H1 (cell line): Measurements from ENCODE around the gene COL4A2. TPM values are rescaled to one million over a fixed set of nuclear protein-coding genes. Genes with fewer than 3 reads are reported as not detected.

ENCODE experiments used
- FOSL1 ChIP-seq: IDR thresholded peaks from 2 replicates; pipeline ENCODE4 v1.6.1; 2011; ENCODE audit warnings: mild to moderate bottlenecking, low read depth, low read length, moderate library complexity; ENCODE audit not compliant: insufficient read depth
- polyA plus RNA-seq, 7 experiments: library from polyadenylated mRNA; depleted of rRNA in 3 of 7; stranded (reverse) in 5 of 7; unstranded in 2 of 7; fragments of >200 nt in 5 of 7; fragments of 200-250 nt in 2 of 7; gene quantifications; 1 replicate in 5 of 7; 2 replicates in 1 of 7; 4 replicates in 1 of 7; pipeline versions ENCODE4 v1.2.1 to v1.2.3, GENCODE V29; 2011 to 2013; ENCODE audit warnings: missing spikeins in 2 of 7, mixed read lengths in 2 of 7
- total RNA-seq: library from RNA; stranded (reverse); fragmentation: NEBNext Ultra II Directional; extraction: Animal tissue kit (Norgen Biotek cat#: 25700); gene quantifications from 2 replicates; pipeline ENCODE4 v1.2.1, GENCODE V29; 2021

Gene COL4A2
- total and polyA plus RNA-seq, 2 of the 8 experiments (the other 6 are each of a cell fraction or from before 2014, with no cell fraction given): 80.4 to 87.3 TPM

GRCh38 chr13:110445722-110446574 lies 138.9 kb downstream of the COL4A2 start (continued):
- no peak for TF ChIP-seq FOSL1
